NCI-H774 (cell line): Measurements from ENCODE around the gene NLRP2B.
"Not testable (repeated sequence)": the region's sequence is repeated elsewhere in the genome, so short reads cannot be mapped to it uniquely, and the experiment has no call there.

Source experiments
- DNase-seq: peaks from one replicate; lab custom pipeline; 2025; lab: John Stamatoyannopoulos, UW

The NLRP2B gene

GRCh38 chrX:57680160-57680559, at the start of gene NLRP2B:
Gene NLRP2B (minus strand): TSS chrX:57680260.
- no peak for DNase-seq

GRCh38 chrX:57725995-57726394, 45.9 kb upstream of the NLRP2B start:
- not testable (repeated sequence) for DNase-seq

GRCh38 chrX:57681341-57681740, 1.3 kb upstream of the NLRP2B start:
- DNase-seq, result no peak

DNA sequence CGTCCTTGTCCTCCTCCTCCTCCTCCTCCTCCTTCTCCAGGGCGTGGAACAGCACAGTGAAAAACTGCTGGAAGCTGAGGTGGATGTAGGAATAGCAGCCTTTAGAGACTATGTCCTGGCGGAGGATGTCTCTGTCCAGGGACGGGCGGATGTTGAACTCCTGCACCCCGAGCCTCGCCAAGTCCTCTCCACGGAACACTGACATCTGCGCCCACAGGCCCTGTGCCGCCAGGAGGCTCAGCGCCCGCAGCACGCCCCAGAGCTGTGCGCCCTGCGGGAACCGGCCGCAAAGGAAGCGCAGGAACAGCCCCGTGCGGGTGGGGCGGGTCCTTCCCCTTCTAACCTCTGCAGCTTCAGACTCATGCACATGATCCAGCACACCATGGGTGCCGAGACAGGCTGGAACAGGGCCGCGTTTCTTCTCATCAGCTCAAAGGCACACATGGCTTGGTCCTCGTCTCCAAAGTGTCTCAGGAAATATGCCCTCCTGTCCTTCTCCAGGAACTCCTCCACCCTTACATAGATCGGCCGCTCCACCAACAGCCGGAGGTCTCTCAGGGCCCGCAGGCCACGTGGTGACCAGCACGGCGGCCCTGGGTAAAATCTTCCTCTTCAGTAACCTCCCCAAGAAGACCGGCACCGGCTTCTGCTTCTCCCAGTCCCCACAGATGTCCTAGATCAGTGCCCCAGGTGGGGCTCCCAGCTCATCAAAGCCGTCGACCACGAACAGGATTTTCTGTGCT, 1.2 kb downstream of the NLRP2B start:
- DNase-seq, result no peak

DNA sequence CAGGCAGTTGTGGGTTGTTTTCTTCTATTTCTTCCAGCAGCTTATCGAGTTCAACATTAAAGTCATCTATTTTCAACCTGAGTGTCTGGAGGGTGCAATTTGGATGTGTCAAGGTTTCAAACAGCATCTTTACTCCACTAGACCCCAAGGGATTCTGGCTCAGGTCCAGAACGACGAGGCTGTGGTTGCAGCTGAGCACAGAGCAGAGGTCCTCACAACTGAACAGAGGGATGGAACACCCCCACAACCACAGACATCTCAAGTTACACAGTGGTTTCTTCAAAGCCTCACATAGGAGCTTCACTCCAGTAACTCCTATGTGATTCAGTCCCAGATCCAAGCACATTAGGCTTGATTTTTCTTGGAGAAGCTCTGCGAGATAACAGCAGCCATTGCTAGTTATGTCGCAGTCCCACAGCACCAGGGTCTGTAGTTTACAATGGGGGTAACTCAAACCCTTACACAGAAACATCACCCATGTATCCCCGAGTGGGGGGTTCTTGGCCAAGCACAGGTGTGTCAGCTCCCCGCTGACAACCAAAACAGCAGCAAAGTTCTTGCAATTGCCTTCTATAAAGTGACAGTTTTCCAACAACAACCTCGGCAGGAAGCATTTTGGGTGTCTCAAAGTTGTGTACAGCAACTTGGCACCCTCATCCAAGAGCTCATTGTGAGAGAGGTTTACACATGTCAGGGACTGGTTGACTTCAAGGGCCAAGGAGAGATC, 2.8 kb downstream of the NLRP2B start:
- no peak for DNase-seq

DNA sequence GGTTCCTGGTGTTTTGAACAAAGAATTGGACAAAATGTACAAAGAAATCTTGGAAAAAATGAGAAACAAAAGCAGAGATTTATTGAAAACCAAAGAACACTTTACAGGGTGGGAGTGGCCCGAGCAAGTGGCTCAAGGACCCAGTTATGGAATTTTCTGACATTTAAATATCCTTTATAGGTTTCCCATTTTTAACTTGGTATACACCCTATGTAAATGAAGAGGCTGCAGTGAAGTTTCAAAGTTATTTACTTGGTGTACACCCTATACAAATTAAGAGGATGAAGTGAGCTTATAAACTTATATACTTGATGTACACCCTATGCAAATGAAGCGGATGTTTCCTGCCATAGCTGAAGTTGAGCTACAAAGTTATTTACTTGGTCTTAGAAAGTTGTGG, 4.7 kb downstream of the NLRP2B start:
- no peak for DNase-seq

DNA sequence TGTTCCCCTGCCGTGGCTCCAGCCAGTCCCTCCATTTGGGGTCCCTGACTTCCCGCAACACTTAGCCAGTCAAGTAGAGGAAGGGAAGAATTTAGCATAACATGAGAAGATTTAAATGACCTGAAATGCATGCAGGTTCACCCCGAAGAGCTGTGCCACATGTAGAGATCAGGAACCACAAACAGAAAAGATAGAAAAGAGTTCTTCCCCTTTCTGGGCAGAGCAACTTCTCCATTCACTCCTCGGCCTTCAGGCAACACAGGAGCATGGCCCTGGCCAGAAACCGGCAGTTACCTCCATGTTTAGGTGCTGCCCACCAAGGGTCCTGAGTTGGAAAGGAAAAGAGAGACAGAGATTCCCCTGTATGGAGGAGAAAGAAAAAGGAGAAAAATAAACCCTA, 5.2 kb downstream of the NLRP2B start:
- no peak for DNase-seq

DNA sequence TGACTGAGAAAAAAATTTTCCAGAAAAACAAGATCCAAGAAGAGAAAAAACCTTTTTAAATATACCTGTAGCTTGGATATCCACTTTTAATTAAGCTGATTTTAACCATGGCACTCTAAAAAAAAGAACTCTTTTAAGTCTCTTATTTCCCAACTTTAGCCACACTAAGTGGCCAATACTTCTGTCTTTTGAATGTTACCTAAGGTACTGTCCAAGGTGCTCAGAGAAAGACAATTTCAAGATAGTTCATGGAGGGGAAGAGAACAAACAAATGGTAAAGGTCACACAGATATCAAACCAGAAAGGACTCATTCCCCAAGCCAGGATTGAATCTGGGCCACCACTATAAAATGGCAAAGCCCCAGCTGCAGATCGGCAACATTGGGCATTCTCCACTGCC, 10.1 kb downstream of the NLRP2B start:
- DNase-seq, result no peak

DNA sequence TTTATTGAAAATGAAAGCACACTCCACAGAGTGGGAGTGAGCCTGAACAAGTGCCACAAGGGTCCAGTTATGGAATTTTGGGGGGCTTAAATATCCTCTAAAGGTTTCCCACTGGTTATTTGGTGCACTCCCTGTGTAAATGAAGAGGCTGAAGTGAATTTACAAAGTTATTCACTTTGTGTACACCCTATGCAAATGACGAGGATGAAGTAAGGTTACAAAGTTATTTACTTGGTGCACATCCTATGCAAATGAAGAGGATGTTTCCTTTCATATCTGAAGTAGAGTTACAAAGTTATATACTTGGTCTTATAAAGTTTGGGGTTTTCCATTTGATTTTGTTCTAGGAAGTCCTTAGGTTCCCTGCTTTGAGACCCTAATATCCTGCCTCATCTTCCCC, 13.1 kb downstream of the NLRP2B start:
- no peak for DNase-seq

- no peak for DNase-seq
These were observed 25.0 kb downstream of the NLRP2B start for GRCh38 chrX:57655065-57655464.

DNA sequence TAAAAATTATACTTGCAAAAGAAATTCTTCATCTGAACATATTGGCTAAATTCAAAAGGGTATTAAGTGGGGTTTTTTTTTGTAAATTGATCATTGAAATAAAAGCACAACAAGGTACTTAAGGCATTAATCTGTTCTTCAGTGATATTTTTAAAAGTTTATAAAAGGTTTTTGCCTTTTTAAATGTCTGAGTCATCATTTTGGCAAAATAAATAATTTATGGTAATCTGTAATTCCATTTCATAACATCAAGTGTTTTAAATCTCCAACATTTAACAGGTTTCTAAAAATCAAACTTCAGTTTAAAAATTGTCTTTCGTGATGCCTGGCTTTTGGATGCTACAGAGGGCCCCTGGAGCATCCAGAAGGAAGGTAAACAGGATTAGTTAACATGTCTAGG, 27.4 kb downstream of the NLRP2B start:
- DNase-seq, result no peak

DNA sequence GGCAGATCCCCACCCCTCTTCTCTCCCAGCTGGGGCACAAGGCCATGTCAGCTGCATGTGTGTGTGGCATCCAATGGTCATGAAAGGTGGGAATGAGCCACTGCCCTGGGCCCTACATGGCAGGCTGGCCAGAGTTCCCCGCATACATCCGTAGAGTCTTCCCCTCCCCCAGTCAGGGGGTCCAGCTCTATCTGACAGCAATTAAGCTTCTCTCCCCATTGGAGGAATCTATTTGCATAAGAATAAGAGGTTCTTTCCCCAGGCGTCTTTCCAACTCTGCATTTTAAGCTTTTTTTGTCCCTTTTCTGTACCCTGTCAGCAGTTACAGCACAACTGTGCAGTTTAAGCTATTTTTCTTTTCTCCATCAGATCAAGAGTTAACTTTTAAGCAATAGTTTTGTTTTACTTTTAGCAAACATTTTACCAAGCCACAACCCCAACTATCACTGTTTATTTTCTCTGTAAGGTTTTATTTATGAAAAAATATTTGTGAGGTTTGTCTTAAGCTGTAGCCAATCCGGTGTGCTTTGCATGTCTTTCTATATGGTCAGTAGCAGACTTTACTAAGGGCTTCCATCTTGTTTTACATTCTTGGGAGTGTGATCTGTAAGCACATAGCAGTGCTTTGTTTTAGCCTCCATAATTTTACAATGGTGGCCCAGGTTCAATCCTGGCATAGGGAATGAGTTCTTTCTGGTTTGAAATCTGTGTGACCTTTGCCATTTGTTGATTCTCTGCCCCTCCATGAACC, 28.7 kb downstream of the NLRP2B start:
- no peak for DNase-seq

- DNase-seq, result no peak
These were observed 33.0 kb downstream of the NLRP2B start for GRCh38 chrX:57647020-57647419.

DNA sequence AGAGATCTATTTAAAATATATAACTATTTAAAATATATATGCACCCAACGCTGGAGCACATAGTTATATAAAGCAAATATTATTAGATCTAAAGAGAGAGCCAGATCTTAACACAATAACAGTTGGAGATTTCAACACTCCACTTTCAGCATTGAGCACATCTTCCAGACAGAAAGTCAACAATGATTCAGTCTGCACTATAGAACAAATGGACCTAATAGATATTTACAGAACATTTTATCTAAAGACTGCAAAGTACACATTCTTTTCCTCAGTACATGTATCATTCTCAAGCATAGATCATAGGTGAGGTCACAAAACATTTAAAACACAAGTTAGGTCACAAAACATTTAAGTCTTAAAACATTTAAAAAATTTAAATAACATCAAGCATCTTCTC, 36.4 kb downstream of the NLRP2B start:
- DNase-seq, result no peak

DNA sequence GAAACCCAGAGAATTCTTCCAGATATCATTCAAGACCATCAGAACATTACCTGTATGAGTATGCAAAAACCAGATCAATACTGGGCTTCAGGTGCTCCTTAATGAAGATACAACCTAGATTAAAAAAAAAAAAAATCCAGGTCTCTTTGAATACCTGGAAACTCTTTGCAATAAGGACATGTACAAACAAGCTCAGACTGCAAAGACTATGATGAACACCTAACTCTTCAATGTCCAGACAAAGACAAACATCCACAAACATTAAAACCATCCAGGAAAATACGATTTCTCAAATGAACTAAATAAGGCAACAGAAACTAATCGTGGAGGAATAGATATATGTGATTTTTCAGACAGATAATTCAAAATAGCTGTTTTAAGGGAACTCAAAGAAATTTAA, 38.7 kb downstream of the NLRP2B start:
- no peak for DNase-seq

DNA sequence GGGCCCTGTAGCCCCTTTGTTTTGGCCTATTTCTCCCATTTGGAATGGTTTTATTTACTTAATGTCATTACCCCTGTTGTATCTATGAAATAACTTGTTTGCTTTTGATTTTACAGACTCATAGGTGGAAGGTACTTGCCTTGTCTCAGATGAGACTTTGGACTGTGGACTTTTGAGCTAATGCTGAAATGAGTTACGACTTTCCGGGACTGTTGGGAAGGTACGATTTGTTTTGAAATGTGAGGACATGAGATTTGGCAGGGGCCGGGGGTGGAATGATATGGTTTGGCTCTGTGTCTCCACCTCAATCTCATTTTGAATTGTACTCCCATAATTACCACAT, 39.4 kb downstream of the NLRP2B start:
- no peak for DNase-seq

- DNase-seq, result not testable (repeated sequence)
These were observed 50.6 kb downstream of the NLRP2B start for GRCh38 chrX:57629438-57629837.
